ENCODE measurements around the gene B3GAT1.

DNA sequence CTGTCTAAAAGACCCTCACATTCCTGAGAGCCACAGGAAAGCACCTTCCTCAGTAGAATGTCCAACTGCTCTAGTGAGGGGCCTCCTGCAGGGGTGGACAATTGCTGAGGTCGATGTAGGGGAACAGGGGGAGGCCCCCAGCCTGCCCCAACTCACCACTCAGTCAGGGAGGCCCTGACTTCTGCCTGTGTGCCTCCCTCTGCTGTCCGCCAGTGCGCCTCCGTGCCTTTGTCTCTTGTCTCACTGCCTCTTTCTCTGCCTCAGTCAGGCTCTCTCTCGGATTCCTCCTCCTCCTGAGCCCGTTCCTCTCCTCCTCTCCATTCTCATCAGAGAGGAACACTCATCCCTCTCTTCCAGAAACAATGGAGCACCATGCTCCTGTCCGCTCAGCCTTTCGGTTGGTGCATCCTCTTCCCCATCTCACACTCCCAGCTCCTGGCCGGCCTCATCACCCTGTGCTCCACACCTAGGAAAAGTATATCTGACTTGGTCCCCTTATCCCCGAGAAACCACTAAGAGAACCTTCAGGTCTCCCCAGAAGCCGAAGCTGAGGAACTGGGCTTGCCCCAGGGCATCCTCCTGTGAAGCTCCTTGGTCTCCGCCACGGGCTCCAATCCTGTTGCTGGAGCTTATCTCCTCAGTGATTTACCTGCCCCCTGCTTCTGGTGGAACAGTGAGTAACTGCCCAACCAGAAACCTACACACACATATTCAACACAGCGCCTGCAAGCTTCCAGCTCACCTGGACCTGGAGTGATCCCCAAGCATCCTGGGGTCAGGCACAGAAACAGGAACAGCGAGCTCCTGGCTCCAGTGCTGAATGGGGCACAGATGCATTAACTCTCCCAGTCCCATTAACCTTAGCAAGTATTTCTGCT is 2.3 kb downstream of the B3GAT1 start:
- TF ChIP-seq, protein P1, sequence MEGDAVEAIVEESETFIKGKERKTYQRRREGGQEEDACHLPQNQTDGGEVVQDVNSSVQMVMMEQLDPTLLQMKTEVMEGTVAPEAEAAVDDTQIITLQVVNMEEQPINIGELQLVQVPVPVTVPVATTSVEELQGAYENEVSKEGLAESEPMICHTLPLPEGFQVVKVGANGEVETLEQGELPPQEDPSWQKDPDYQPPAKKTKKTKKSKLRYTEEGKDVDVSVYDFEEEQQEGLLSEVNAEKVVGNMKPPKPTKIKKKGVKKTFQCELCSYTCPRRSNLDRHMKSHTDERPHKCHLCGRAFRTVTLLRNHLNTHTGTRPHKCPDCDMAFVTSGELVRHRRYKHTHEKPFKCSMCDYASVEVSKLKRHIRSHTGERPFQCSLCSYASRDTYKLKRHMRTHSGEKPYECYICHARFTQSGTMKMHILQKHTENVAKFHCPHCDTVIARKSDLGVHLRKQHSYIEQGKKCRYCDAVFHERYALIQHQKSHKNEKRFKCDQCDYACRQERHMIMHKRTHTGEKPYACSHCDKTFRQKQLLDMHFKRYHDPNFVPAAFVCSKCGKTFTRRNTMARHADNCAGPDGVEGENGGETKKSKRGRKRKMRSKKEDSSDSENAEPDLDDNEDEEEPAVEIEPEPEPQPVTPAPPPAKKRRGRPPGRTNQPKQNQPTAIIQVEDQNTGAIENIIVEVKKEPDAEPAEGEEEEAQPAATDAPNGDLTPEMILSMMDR (IDR thresholded peaks at IDR 0.05; ENCODE audit: low read length): no peak
- no peak for TF ChIP-seq EZH2 (optimal IDR thresholded peaks at IDR 0.05; ENCODE audit: low read depth, low read length)
- TF ChIP-seq EZH2phosphoT487 (IDR thresholded peaks at IDR 0.05; ENCODE audit: low read length): no peak
